Measurements from ENCODE around the gene MCTP1.

DNA sequence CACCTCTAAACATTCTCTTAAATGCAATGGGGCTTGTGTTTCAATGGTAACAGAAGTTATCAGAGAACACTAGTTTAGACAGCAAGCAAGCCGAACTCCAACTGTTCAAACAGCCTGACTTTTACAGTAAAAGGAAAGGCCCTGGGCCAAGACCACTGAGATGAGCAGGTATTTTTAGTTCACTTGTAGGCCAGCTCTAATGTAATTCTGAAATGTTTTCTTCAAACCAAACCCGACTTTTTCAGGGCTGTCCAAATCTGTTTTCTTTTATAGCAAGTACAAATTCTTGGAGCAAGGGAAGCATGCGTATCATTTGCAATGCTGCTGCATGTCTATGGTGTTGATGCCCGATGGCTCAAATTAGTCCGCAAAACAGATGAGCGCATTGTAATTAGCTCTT lies 473.6 kb downstream of the MCTP1 start:
- TF ChIP-seq, protein P1, sequence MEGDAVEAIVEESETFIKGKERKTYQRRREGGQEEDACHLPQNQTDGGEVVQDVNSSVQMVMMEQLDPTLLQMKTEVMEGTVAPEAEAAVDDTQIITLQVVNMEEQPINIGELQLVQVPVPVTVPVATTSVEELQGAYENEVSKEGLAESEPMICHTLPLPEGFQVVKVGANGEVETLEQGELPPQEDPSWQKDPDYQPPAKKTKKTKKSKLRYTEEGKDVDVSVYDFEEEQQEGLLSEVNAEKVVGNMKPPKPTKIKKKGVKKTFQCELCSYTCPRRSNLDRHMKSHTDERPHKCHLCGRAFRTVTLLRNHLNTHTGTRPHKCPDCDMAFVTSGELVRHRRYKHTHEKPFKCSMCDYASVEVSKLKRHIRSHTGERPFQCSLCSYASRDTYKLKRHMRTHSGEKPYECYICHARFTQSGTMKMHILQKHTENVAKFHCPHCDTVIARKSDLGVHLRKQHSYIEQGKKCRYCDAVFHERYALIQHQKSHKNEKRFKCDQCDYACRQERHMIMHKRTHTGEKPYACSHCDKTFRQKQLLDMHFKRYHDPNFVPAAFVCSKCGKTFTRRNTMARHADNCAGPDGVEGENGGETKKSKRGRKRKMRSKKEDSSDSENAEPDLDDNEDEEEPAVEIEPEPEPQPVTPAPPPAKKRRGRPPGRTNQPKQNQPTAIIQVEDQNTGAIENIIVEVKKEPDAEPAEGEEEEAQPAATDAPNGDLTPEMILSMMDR (IDR thresholded peaks at IDR 0.05) = no peak
- TF ChIP-seq EZH2 (IDR thresholded peaks at IDR 0.05) = no peak
- no peak for TF ChIP-seq EZH2phosphoT487 (IDR thresholded peaks at IDR 0.05)

All from neural progenitor cell (in vitro differentiated cells).